Stimulated activated CD8-positive, alpha-beta memory T cell treated with anti-CD3 and anti-CD28 coated beads, Interleukin-4, amount 100 ng/mL, for 48 hours (primary cell): ENCODE data around the gene ZFPL1.

ENCODE experiments used
- DNase-seq: peaks from one replicate; pipeline ENCODE4 v3.0.0-alpha.2; 2020

Gene ZFPL1

GRCh38 chr11:65130631-65131416 lies 46.8 kb downstream of the ZFPL1 start:
- no peak for DNase-seq

- no peak for DNase-seq
These were observed 47.4 kb downstream of the ZFPL1 start for GRCh38 chr11:65131417-65131776.

GRCh38 chr11:65131895-65132237 lies 47.8 kb downstream of the ZFPL1 start:
- no peak for DNase-seq

GRCh38 chr11:65132238-65132987 lies 48.4 kb downstream of the ZFPL1 start:
- no peak for DNase-seq

- DNase-seq: peak; percentile 81
These were observed 49.1 kb downstream of the ZFPL1 start for GRCh38 chr11:65132988-65133700.

GRCh38 chr11:65133724-65134123 lies 49.7 kb downstream of the ZFPL1 start:
- peak; percentile 31 for DNase-seq

GRCh38 chr11:65134240-65134951 lies 50.4 kb downstream of the ZFPL1 start, which contains the start of gene SYVN1:
Gene SYVN1 (minus strand): TSS chr11:65134519. CDS start chr11:65133601, 918 bp downstream.
- DNase-seq: peak; percentile 94

- peak; percentile 83 for DNase-seq
These were observed 51.1 kb downstream of the ZFPL1 start for GRCh38 chr11:65134952-65135632.

GRCh38 chr11:65135633-65136145 lies 51.7 kb downstream of the ZFPL1 start:
- no peak for DNase-seq

GRCh38 chr11:65136515-65137096 lies 52.6 kb downstream of the ZFPL1 start:
- DNase-seq: no peak
